Loucy (cell line): ENCODE results near the gene CT45A8.

ENCODE experiments used
- CTCF ChIP-seq: fragments of 200-600 bp; sonication (generic); conservative IDR thresholded peaks from 2 replicates; pipeline ENCODE4 v1.5.1; 2014; ENCODE audit warnings: mild to moderate bottlenecking, antibody characterized with exemption, low read length
- EZH2phosphoT487 ChIP-seq: fragments of 200-600 bp; IDR thresholded peaks from 2 replicates; pipeline ENCODE4 v1.6.1; 2018; ENCODE audit warnings: antibody characterized with exemption, mild to moderate bottlenecking, moderate library complexity, borderline replicate concordance

GRCh38 chrX:135893294-135893817, 39.0 kb upstream of the CT45A8 start, which contains the start of the genes CT45A10 and SAGE1:
- no peak for TF ChIP-seq CTCF
- TF ChIP-seq EZH2phosphoT487, result no peak
